ENCODE data around the gene INVS.

DNA sequence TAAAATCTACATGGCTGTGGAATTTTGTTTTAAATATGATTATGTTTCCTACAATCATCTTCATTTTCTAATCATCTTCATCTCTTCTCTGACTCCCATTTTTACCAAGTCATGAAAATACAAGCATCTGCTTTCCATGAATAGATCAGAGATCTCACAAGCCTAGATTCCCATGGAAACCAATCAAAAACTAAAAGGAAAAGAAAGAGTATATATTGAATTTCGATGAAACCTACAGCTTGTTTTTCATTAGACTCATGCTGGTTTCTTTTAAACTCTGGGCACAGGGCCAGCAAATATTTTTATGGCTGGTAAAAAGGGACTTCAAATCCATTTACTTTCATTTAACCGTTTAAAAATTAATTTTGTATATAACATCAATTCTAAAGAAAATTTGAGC is 51.2 kb downstream of the INVS start:
- TF ChIP-seq POLR2AphosphoS5 (IDR thresholded peaks at IDR 0.05; ENCODE audit: borderline replicate concordance, low read depth, low read length), result no peak
- TF ChIP-seq EZH2 (IDR thresholded peaks at IDR 0.05), result no peak
